HG02623 (cell line): Measurements from ENCODE around the gene ITPR1.

ENCODE experiments used
- ATAC-seq: cut with Tn5 transposase; IDR thresholded peaks from one replicate; pipeline ENCODE4 v1.9.1; 2021; ENCODE audit warnings: moderate library complexity; ENCODE audit not compliant: unreplicated experiment

ITPR1 gene

GRCh38 chr3:4478261-4478660 lies 14.9 kb upstream of the ITPR1 start:
- ATAC-seq = no peak

GRCh38 chr3:4491855-4492207 lies 1.3 kb upstream of the ITPR1 start:
- no peak for ATAC-seq

- ATAC-seq = no peak
Measured at GRCh38 chr3:4492208-4493013, 737 bp upstream of the ITPR1 start.

- ATAC-seq = no peak
Measured at GRCh38 chr3:4493941-4494894, 1.1 kb downstream of the ITPR1 start.

GRCh38 chr3:4494895-4495264 lies 1.7 kb downstream of the ITPR1 start:
- no peak for ATAC-seq

- ATAC-seq = no peak
Measured at GRCh38 chr3:4495294-4496086, 2.3 kb downstream of the ITPR1 start.

- no peak for ATAC-seq
Measured at GRCh38 chr3:4496087-4496452, 2.9 kb downstream of the ITPR1 start.

GRCh38 chr3:4497005-4497692 lies 4.0 kb downstream of the ITPR1 start:
- no peak for ATAC-seq

- ATAC-seq = no peak
Measured at GRCh38 chr3:4497843-4498324, 4.7 kb downstream of the ITPR1 start.

GRCh38 chr3:4498446-4498845 lies 5.3 kb downstream of the ITPR1 start:
- no peak for ATAC-seq

- no peak for ATAC-seq
Measured at GRCh38 chr3:4501437-4501836, 8.3 kb downstream of the ITPR1 start.

- ATAC-seq = no peak
Measured at GRCh38 chr3:4501927-4502326, 8.8 kb downstream of the ITPR1 start.

- ATAC-seq = peak; percentile 49
Measured at GRCh38 chr3:4503050-4503449, 9.9 kb downstream of the ITPR1 start.

- no peak for ATAC-seq
Measured at GRCh38 chr3:4504340-4505261, 11.5 kb downstream of the ITPR1 start.

GRCh38 chr3:4505688-4506558 lies 12.8 kb downstream of the ITPR1 start:
- no peak for ATAC-seq

- ATAC-seq = no peak
Measured at GRCh38 chr3:4506559-4507023, 13.4 kb downstream of the ITPR1 start.

GRCh38 chr3:4507024-4507596 lies 14.0 kb downstream of the ITPR1 start:
- ATAC-seq = no peak
